ENCODE data around the gene MCTP1.

MCTP1 gene

DNA sequence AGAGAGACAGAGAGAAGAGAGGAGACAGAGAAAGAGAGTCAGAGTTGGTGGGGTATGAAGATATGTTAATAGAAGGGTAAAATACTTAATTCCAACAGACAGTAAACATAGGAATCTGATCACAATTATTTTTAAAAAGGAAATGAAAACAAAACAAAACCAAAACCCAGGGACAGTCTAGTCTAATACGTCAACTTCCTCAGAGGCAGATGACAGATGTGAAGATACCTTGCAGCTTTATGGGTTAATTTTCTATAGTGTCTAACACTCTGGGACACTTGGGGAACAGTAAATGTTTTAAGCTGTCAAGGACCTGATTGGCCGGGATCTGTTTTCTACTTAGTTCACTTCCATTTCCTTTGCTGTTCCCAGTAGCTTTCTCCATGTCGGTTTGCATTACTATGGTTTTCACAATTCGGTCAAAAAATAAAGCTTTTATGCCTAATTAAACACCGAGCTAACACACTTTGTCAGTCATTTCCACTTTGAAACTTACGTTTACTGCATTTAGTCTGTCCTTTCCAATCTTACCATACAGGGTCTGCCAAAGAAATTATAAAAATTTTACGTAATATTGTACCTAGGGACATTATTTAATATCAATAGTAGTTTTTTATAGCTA is 216.5 kb downstream of the MCTP1 start:
- in situ Hi-C loops (cut with HindIII; ENCODE audit: low pct_ligation_motif_present, low sequenced_read_pairs) = no loop called here
- TF ChIP-seq, protein P1, sequence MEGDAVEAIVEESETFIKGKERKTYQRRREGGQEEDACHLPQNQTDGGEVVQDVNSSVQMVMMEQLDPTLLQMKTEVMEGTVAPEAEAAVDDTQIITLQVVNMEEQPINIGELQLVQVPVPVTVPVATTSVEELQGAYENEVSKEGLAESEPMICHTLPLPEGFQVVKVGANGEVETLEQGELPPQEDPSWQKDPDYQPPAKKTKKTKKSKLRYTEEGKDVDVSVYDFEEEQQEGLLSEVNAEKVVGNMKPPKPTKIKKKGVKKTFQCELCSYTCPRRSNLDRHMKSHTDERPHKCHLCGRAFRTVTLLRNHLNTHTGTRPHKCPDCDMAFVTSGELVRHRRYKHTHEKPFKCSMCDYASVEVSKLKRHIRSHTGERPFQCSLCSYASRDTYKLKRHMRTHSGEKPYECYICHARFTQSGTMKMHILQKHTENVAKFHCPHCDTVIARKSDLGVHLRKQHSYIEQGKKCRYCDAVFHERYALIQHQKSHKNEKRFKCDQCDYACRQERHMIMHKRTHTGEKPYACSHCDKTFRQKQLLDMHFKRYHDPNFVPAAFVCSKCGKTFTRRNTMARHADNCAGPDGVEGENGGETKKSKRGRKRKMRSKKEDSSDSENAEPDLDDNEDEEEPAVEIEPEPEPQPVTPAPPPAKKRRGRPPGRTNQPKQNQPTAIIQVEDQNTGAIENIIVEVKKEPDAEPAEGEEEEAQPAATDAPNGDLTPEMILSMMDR (IDR thresholded peaks at IDR 0.05; ENCODE audit: low read depth, low read length, missing control alignments) = no peak
- Histone ChIP-seq H3K27ac (no peak overlapping the region), H3K27me3 (replicated peaks) (no peaks in the 10 kb centered on the region), H3K4me3 (ENCODE audit: low read depth, low read length) (no peak overlapping the region), H3K36me3 (replicated peaks) (no peaks in the 10 kb centered on the region)
- DNase-seq = no peak

DNA sequence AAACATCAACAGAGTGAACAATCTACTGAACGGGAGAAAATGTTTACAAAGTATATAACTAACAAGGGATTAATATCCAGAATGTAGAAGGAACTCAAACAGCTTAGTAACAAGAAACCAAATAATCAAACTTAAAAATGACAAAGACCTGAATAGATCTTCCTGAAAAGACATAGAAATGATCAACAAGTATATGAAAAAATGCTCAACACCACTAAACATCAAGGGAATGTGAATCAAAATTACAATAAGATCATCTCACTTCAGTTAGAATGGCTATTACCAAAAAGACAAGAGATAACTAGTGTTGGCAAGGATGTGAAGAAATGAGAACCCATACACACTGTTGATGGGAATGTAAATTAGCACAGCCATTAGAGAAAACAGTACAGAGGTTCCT is 218.8 kb downstream of the MCTP1 start:
- H3K27ac ChIP-seq = no peak overlapping the region
- TF ChIP-seq, protein P1 (IDR thresholded peaks at IDR 0.05; ENCODE audit: low read depth, low read length, missing control alignments) = no peak
- no peak overlapping the region for H3K4me3 ChIP-seq (ENCODE audit: low read depth, low read length)
- H3K27me3 ChIP-seq (replicated peaks) = no peaks in the 10 kb centered on the region
- in situ Hi-C loops (cut with HindIII; ENCODE audit: low pct_ligation_motif_present, low sequenced_read_pairs) = no loop called here
- DNase-seq = no peak
- H3K36me3 ChIP-seq (replicated peaks) = no peaks in the 10 kb centered on the region

DNA sequence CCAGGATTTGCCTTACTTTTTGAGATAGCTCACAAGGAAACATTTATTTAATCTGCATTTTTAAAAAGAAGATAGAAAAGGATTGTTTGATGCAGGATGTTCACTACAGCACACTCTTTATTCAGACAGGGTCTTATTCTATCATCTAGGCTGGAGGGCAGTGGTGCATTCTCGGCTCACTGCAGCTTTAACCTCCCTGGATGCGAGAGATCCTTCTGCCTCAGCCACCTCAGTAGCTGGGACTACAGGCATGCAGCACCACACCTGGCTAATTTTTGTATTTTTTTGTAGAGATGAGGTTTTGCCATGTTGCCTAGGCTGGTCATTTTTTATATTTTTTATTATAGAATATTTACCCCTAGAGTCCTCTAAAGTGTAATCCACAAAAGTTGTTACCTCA is 221.4 kb downstream of the MCTP1 start:
- Histone ChIP-seq H3K27me3 (replicated peaks) (no peaks in the 10 kb centered on the region), H3K27ac (no peak overlapping the region), H3K36me3 (replicated peaks) (no peaks in the 10 kb centered on the region), H3K4me3 (ENCODE audit: low read depth, low read length) (no peak overlapping the region)
- TF ChIP-seq, protein P1 (IDR thresholded peaks at IDR 0.05; ENCODE audit: low read depth, low read length, missing control alignments) = no peak
- DNase-seq = no peak
- in situ Hi-C loops (cut with HindIII; ENCODE audit: low pct_ligation_motif_present, low sequenced_read_pairs) = no loop called here

- DNase-seq = no peak
- no peak overlapping the region for H3K27ac ChIP-seq
- H3K36me3 ChIP-seq (replicated peaks) = no peaks in the 10 kb centered on the region
- H3K4me3 ChIP-seq (ENCODE audit: low read depth, low read length) = no peak overlapping the region
- H3K27me3 ChIP-seq (replicated peaks) = no peaks in the 10 kb centered on the region
- in situ Hi-C loops (cut with HindIII; ENCODE audit: low pct_ligation_motif_present, low sequenced_read_pairs) = no loop called here
- TF ChIP-seq, protein P1 (IDR thresholded peaks at IDR 0.05; ENCODE audit: low read depth, low read length, missing control alignments) = no peak
Measured at GRCh38 chr5:95060098-95060497, 224.8 kb downstream of the MCTP1 start.

DNA sequence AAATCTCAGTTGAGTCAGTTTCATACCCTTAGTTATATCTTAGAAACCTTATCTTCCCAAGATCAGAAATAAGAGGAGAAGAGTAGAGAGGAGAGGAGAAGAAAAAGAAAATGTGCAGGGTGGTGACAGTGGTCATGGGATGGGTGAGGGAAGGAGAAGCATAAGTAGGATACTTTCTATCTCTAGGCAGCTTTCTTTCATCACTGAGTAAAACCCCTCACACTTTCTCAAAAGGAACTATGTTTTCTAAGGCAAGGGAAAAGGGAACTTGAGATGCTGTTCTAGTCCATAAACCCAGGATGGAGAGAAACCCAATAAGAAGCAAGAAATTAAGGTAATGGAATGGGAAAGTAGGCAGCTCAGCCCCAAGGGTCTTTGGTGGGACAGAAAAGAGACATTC is 225.3 kb downstream of the MCTP1 start:
- no peak overlapping the region for H3K27ac ChIP-seq
- in situ Hi-C loops (cut with HindIII; ENCODE audit: low pct_ligation_motif_present, low sequenced_read_pairs) = no loop called here
- no peaks in the 10 kb centered on the region for H3K36me3 ChIP-seq (replicated peaks)
- TF ChIP-seq, protein P1 (IDR thresholded peaks at IDR 0.05; ENCODE audit: low read depth, low read length, missing control alignments) = no peak
- no peaks in the 10 kb centered on the region for H3K27me3 ChIP-seq (replicated peaks)
- no peak for DNase-seq
- H3K4me3 ChIP-seq (ENCODE audit: low read depth, low read length) = no peak overlapping the region

DNA sequence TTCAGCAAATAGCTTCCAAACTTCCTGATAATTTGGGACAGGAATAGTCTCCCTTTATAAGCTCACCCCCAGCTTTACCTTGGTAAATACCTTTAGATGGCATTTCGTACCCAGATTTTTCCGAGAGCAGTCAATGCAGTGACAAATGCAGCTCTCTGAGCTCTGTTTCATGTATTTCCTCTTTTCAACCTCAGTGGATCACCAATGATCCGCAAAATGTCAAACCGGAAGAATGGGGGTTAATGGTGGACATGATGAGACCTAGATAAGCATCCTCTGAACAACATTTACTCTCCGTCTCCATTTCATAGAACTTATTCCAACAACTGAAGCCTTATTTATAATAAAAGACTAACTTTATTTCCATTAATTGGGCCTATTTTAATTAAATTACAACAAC is 227.3 kb downstream of the MCTP1 start:
- in situ Hi-C loops (cut with HindIII; ENCODE audit: low pct_ligation_motif_present, low sequenced_read_pairs) = no loop called here
- no peak overlapping the region for H3K27ac ChIP-seq
- no peak for DNase-seq

More for the DNA sequence above, 227.3 kb downstream of the MCTP1 start:
- no peak overlapping the region for H3K4me3 ChIP-seq (ENCODE audit: low read depth, low read length)
- H3K36me3 ChIP-seq (replicated peaks) = no peaks in the 10 kb centered on the region
- TF ChIP-seq, protein P1 (IDR thresholded peaks at IDR 0.05; ENCODE audit: low read depth, low read length, missing control alignments) = no peak
- H3K27me3 ChIP-seq (replicated peaks) = no peaks in the 10 kb centered on the region

Data from brain microvascular endothelial cell (primary cell).